Stimulated activated naive CD8-positive, alpha-beta T cell treated with anti-CD3 and anti-CD28 coated beads, Interleukin-15, Interleukin-2, amounts not matched to agents 100 ng/mL and 50 ng/mL, for 24 hours (primary cell): ENCODE results near the gene NCKAP5.

Experiments used
- H3K27ac Mint-ChIP-seq: one replicate; pipeline ENCODE4 v1.8.0; 2021; ENCODE audit warnings: mild to moderate bottlenecking, mixed read lengths
- H3K27me3 Mint-ChIP-seq: one replicate; pipeline ENCODE4 v1.8.0; 2021; ENCODE audit warnings: mixed read lengths
- H3K36me3 Mint-ChIP-seq: one replicate; pipeline ENCODE4 v1.8.0; 2021; ENCODE audit warnings: low read depth, mixed read lengths
- H3K4me1 Mint-ChIP-seq: one replicate; pipeline ENCODE4 v1.8.0; 2021; ENCODE audit warnings: low read depth, mixed read lengths
- H3K4me3 Mint-ChIP-seq: one replicate; pipeline ENCODE4 v1.8.0; 2021; ENCODE audit warnings: mild to moderate bottlenecking, mixed read lengths
- H3K9me3 Mint-ChIP-seq: one replicate; pipeline ENCODE4 v1.8.0; 2021; ENCODE audit warnings: mixed read lengths

The NCKAP5 gene

DNA sequence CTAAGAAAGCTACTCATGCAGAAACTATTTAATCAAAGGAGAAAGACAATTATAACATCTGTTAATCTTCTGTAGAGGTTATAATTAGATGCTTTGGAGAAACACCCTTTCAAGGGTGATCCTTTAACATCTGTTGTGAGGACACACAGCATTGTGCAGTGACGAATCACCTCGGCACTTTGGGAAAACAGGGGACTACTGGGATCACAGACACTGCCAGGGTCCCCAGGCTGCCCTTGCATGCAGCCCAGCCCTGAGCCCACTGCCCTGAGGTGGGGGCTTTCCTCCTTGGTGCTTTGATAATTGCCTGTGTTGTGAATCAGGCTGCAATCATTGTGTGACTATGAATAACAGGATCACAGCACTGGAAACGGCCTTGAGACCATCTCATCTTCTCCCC, 10.6 kb downstream of the NCKAP5 start:
- Mint-ChIP-seq H3K27me3 (no peaks in the 10 kb centered on the region), H3K9me3 (peaks cover 6% of the 10 kb centered on the region), H3K27ac (no peak overlapping the region), H3K4me3 (no peak overlapping the region), H3K36me3 (no peaks in the 10 kb centered on the region), H3K4me1 (no peaks in the 10 kb centered on the region)

DNA sequence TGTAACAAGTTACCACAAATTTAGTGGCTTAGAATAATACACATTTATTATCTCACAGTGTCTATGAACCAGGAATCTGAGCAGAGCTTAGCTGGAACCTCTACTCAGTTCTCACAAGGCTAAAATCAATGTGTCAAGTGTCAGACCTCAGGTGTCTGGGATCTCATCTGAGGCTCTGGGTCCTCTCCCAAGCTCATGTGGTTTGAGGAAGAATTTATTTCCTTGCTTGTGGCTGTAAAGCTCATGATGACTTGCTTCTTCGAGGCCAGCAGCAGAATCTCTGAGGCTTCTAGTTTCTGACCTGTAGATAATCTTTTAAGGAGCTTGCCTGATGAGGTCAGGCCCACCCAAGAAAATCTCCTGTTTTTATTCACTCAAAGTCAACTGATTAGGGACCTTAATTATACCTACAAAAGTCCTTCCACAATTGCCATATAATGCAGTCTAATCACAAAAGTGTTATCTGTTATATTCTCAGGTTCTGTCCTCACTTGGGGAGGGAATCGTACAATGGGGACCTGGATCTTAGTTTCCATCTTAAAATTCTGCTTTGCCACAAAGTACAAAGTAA, 14.3 kb downstream of the NCKAP5 start:
- Mint-ChIP-seq H3K9me3 (peaks cover 6% of the 10 kb centered on the region), H3K4me1 (no peaks in the 10 kb centered on the region), H3K4me3 (no peak overlapping the region), H3K27ac (no peak overlapping the region), H3K27me3 (no peaks in the 10 kb centered on the region), H3K36me3 (no peaks in the 10 kb centered on the region)

DNA sequence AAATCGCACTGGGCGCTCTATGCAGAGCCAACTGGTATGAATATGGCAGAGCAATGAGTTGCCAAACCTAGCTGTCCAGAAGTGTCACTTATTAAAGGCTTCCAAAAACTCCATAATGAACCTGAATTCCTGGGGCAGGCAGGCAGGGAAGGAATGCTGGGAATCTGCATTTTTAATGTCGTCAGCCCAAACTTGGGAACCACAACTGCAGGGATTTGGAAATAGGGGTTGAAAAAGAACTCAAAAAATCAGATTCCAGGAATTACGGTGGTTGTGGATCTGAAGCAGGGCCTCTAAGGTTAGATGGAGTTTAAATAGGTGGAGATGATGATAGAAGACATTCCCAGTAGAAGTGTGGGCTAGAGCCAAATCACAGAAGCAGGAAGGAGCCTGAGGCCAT, 15.0 kb downstream of the NCKAP5 start:
- no peaks in the 10 kb centered on the region for H3K4me1 Mint-ChIP-seq
- no peak overlapping the region for H3K27ac Mint-ChIP-seq
- no peaks in the 10 kb centered on the region for H3K27me3 Mint-ChIP-seq
- peaks cover 6% of the 10 kb centered on the region for H3K9me3 Mint-ChIP-seq
- no peaks in the 10 kb centered on the region for H3K36me3 Mint-ChIP-seq
- H3K4me3 Mint-ChIP-seq, result no peak overlapping the region

DNA sequence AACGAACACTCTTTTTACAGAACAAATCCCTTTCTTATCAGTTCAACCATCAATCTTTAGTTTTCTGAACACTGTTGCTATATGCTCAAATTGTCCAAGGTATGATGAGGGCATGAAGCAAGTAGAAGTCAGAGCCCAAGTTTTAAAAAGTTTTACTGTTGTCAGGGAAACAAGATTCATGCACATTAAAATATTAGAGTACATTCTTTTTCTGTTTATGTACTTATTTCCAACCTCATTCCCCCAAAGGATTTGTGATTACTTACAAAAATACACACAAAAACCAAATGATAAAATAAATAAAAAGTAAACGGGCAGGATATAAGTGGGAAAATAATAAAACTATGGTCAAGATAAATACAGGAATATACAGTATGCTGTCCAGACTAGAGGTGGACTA, 15.4 kb downstream of the NCKAP5 start:
- Mint-ChIP-seq H3K27me3 (no peaks in the 10 kb centered on the region), H3K9me3 (peaks cover 6% of the 10 kb centered on the region), H3K36me3 (no peaks in the 10 kb centered on the region), H3K4me3 (no peak overlapping the region), H3K4me1 (no peaks in the 10 kb centered on the region), H3K27ac (no peak overlapping the region)

DNA sequence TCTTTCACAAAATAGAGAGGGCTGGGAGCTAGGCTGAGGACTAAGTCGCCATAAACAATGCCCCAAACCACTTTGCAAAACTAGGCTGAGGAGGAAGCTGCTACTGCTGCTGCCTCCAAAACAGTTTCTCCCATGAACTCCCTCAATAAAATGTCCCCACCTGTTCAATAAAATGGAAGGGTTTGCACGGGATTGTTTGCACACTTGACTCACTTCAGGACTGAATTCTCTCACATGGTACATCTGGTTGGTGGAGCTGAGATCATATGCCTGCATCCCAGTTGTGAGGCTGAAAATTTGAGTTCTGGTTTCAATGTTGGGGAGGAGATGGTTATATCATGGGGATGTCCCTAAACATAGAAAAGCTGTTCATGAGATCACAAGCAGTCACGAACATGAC, 26.5 kb downstream of the NCKAP5 start:
- H3K27ac Mint-ChIP-seq, result no peak overlapping the region

DNA sequence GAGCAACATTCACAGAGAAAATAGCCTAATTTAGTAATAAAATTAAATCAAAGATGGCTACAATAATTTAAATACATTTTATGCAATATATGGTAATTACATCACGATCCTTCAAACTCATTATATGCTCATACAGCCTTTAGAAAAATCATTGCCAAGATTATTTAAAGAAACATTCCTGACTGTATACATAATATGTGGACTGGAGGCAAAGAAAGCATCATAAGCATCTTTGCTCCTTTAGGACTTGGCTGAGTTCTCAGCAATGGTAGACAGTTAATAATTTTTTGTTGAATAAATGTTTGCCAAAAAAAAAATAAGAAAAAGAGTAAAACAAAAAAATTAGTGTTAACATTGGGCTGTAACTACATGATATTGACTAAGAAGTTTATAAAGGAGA, 26.9 kb downstream of the NCKAP5 start:
- Mint-ChIP-seq H3K4me1 (no peaks in the 10 kb centered on the region), H3K27me3 (peaks cover 4% of the 10 kb centered on the region), H3K4me3 (no peak overlapping the region), H3K36me3 (no peaks in the 10 kb centered on the region), H3K27ac (no peak overlapping the region), H3K9me3 (peaks cover 12% of the 10 kb centered on the region)

More for the DNA sequence above, 26.5 kb downstream of the NCKAP5 start:
- Mint-ChIP-seq H3K4me3 (no peak overlapping the region), H3K27me3 (peaks cover under 1% of the 10 kb centered on the region), H3K4me1 (no peaks in the 10 kb centered on the region), H3K9me3 (peaks cover 12% of the 10 kb centered on the region), H3K36me3 (no peaks in the 10 kb centered on the region)

DNA sequence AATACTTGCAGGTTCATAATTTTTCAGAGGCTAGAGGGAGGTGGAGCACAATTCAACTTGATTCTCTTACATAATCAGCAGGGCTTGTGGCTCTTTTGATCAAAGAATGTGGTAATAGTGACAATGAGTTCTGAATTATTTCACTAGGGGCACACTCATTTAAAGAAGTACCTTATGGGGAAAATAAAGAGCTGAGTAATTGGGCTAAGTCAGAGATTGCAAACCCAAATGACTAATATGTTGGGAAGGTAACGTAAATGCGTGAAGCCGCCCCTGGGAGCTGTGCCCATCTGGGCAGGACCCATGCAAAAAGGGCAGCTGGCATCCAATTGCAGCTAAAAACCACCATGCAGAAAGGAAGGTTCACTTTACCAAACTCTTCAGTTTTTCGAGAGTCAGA, 35.3 kb downstream of the NCKAP5 start:
- no peaks in the 10 kb centered on the region for H3K4me1 Mint-ChIP-seq
- no peak overlapping the region for H3K4me3 Mint-ChIP-seq
- H3K27ac Mint-ChIP-seq, result no peak overlapping the region
- H3K27me3 Mint-ChIP-seq, result peaks cover 5% of the 10 kb centered on the region
- peaks cover 5% of the 10 kb centered on the region for H3K9me3 Mint-ChIP-seq
- H3K36me3 Mint-ChIP-seq, result no peaks in the 10 kb centered on the region

DNA sequence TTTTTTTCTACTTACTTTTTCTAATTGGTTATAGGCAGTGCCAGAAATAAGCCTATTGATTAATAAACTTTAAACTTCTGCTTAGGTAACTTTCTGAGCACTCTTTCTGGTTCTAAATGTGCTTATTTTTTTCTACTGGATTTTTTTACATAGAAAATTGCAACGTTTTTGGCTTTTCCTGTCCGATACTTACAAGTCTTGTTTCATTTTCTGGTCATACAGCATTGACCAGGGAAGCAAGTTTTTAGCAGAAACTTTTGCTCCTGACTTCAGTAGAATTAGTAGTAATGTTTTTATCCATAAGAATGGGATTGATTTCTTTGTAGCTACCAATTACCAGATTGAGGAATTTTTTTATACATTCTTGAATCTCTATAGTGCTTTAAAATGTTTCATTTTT, 36.9 kb downstream of the NCKAP5 start:
- Mint-ChIP-seq H3K27ac (no peak overlapping the region), H3K4me1 (no peaks in the 10 kb centered on the region), H3K36me3 (no peaks in the 10 kb centered on the region), H3K4me3 (no peak overlapping the region), H3K9me3 (peaks cover 5% of the 10 kb centered on the region), H3K27me3 (peaks cover under 1% of the 10 kb centered on the region)

DNA sequence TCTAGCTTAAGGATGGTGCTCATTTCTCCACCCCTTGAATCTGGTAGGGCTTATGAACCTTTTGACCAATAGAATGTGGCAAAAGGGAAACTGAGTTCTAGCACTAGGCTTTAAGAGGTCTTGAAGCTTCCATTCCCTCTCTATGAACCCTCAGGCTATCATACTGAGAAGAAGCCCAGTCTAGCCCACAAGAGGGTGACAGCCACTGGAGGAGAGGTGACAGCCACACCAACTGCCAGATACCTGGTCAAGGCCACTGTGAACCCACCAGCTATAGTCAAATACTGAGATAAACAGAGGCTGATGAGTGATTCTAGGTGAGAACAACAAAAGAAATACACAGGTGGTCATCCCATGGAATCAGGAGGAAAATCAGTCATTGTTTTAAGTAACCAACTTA, 37.6 kb downstream of the NCKAP5 start:
- Mint-ChIP-seq H3K4me1 (no peaks in the 10 kb centered on the region), H3K36me3 (no peaks in the 10 kb centered on the region), H3K9me3 (peaks cover 5% of the 10 kb centered on the region), H3K27me3 (no peaks in the 10 kb centered on the region), H3K27ac (no peak overlapping the region), H3K4me3 (no peak overlapping the region)

DNA sequence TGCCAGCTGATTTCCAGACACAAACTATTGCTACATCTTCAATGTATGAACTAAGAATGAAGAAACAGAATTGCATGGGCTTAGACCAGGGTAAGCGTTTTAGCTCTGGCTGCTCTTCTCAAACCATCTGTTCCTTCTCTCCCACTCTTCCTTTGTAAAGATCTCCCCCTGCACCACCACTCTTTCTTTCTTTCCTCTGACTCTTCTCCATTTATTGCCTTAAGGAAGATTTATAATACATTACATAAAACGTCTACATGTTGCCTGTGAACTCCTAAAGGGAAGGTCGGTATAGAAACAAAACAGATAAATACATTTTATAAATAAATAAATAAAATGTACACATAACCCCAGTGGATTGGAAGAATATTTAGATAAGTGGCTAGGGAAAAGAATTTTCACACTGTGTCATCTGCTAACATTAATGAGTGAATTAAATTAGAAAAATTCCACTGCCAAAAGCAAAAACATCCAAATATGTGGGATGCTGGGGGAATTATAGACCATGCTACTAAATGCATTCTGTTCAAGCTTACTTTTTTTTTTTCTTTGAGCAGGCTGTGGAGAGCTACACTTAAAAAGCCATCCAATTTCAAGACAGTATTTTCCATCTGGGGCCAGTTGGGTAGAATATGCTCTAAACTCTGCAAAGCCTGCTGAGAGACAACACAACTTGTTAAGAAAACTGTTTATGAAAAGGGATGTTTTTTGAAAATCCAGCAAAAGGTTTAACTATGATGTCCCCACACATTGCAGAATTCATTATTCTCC, 41.5 kb downstream of the NCKAP5 start:
- Mint-ChIP-seq H3K9me3 (peaks cover 5% of the 10 kb centered on the region), H3K27ac (no peak overlapping the region), H3K4me3 (no peak overlapping the region), H3K4me1 (no peaks in the 10 kb centered on the region), H3K36me3 (no peaks in the 10 kb centered on the region), H3K27me3 (no peaks in the 10 kb centered on the region)

DNA sequence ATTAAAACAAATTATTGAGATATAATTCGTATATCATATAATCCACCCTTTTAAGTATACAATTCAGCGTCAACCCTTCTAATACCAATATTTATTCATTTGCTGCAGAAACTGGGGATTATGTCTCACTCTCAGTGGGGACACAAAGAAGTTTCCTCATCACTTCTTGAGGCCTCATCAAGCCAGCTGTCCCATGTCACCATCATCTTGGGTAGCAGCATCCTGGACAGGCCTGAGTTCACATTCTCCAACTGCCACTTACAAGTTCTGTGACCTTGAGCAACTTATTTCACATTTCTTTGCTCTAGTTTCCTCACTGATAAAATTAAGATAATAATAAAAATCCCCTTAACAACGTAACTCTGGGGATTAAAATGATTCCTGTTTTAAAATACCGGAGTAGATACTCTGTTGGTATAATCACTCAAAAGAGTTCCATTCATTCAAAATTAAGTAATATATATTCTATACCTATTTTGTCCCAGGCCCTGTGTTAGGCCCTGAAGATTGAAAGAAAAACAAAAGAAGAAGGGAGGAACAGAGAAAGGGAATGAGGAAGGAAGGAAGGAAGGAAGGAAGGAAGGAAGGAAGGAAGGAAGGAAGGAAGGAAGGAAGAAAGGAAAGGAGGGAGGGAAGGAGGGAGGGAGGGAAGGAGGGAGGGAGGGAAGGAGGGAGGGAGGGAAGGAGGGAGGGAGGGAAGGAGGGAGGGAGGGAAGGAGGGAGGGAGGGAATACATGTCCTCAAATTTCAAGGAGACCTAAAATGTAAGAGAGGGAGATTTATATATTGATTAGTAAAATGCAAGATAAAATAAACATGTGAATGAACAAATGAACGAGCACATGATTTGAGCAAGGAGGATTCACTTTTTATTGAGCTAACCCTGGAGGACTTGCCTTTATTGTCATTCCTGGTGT, 42.4 kb downstream of the NCKAP5 start:
- no peaks in the 10 kb centered on the region for H3K4me1 Mint-ChIP-seq
- H3K27ac Mint-ChIP-seq, result no peak overlapping the region
- H3K9me3 Mint-ChIP-seq, result peaks cover 4% of the 10 kb centered on the region
- H3K4me3 Mint-ChIP-seq, result no peak overlapping the region
- no peaks in the 10 kb centered on the region for H3K27me3 Mint-ChIP-seq
- H3K36me3 Mint-ChIP-seq, result no peaks in the 10 kb centered on the region

DNA sequence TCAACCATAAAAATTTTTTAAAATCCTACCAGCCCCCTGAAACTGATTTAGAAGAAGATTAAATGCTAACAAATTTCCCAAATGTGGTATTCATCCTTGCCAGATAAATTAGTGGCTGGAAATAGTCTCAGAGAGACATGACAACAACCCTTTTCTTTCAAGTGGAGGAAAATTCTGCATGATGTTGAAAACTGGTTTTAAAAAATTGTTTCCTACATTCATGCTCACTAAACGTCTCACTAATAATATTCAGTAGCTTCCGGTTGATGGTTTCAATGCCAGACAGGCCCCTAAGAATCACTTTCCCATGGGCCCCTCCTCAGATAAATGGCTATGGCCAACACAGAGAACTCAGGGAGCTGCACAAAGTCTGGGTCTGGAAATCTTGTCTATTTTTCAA, 43.2 kb downstream of the NCKAP5 start:
- H3K9me3 Mint-ChIP-seq, result no peaks in the 10 kb centered on the region

DNA sequence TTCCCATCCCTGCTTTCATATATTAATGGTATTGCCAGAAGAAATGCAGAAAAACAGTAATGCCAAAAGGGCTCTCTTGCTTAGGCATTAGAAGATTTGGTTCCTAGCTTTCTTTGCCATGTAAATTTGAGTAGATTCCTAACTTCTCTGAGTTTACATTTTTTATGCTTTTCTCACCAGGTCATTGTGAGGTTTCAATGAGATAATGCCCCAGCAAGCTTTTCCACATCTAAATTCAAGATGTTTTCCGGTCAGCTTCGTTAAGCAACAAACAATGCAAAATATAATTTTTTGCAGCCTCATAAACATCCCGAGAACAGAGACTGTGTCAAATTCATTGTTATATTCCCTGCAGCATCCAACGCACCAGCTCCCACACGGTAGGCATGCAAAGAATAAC, 44.9 kb downstream of the NCKAP5 start:
- H3K4me3 Mint-ChIP-seq, result no peak overlapping the region
- no peaks in the 10 kb centered on the region for H3K9me3 Mint-ChIP-seq
- H3K27ac Mint-ChIP-seq, result no peak overlapping the region
- no peaks in the 10 kb centered on the region for H3K4me1 Mint-ChIP-seq
- H3K27me3 Mint-ChIP-seq, result peaks cover 3% of the 10 kb centered on the region
- H3K36me3 Mint-ChIP-seq, result no peaks in the 10 kb centered on the region

More for the DNA sequence above, 43.2 kb downstream of the NCKAP5 start:
- no peaks in the 10 kb centered on the region for H3K36me3 Mint-ChIP-seq
- no peak overlapping the region for H3K27ac Mint-ChIP-seq
- H3K4me1 Mint-ChIP-seq, result no peaks in the 10 kb centered on the region
- no peaks in the 10 kb centered on the region for H3K27me3 Mint-ChIP-seq
- no peak overlapping the region for H3K4me3 Mint-ChIP-seq

DNA sequence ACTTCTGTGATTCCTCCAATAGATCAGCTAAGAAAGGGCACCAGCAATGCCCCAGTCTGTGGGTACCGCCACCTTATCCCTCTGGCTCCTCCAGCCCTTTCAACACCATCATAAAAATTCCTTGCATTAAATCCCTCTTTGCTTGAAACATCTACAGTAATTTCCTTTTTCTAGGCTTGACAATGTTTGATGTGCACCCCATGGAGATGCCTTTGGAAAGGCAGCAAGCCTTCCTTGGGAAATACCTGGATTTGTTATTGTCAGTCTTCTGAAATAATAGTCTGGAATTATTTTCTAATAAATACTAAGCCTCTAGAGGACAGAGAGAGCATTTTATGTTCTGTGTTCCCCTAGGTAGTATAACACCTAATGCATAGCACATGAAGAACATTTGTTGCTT, 46.1 kb downstream of the NCKAP5 start:
- no peaks in the 10 kb centered on the region for H3K9me3 Mint-ChIP-seq
- no peak overlapping the region for H3K4me3 Mint-ChIP-seq
- no peaks in the 10 kb centered on the region for H3K4me1 Mint-ChIP-seq
- no peak overlapping the region for H3K27ac Mint-ChIP-seq
- no peaks in the 10 kb centered on the region for H3K36me3 Mint-ChIP-seq
- H3K27me3 Mint-ChIP-seq, result peaks cover 3% of the 10 kb centered on the region

DNA sequence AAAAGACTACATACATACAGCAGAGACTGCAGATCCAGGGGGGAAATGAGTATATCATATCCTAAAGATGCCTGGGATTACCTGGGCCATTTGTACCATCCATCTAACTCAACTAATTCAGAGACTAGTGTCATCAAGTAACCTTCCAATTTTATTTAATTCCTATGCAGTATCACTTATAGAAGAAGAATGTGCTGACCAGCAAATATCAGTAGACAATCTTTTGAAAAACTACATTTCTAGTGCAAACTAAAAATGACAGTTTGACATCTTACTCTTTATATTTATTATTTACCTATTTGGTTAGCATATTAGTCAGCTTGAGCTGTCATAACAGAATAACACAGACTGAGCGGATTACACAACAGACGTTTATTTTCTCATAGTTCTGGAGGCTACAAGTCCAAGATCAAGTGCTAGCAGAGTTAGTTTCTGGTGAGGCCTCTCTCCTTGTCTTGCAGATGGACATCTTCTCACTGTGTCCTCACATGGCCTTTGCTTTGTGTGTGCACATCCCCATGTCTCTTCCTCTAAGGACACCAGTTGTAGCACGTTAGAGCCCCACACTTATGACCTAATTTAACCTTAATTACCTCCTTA, 47.0 kb downstream of the NCKAP5 start:
- Mint-ChIP-seq H3K9me3 (no peaks in the 10 kb centered on the region), H3K27me3 (peaks cover 3% of the 10 kb centered on the region), H3K36me3 (no peaks in the 10 kb centered on the region), H3K4me3 (no peak overlapping the region), H3K4me1 (no peaks in the 10 kb centered on the region), H3K27ac (no peak overlapping the region)
